Urinary bladder (tissue), 4 donors: Measurements from ENCODE around the gene PHACTR4. TPM values are rescaled to one million over a fixed set of nuclear protein-coding genes. Genes with fewer than 3 reads are reported as not detected.

Experiments
- DNase-seq: peaks from one replicate; pipeline ENCODE4 v3.0.0-alpha.2; 2015; ENCODE audit errors: extremely low spot score
- H3K27ac ChIP-seq: one replicate; pipeline ENCODE4 v1.5.1; 2013; ENCODE audit warnings: low read depth, mild to moderate bottlenecking, moderate library complexity
- H3K36me3 ChIP-seq: one replicate; pipeline ENCODE4 v1.6.1; 2013; ENCODE audit warnings: mild to moderate bottlenecking, moderate library complexity; ENCODE audit not compliant: insufficient read depth
- H3K4me1 ChIP-seq: one replicate; pipeline ENCODE4 v1.6.1; 2013; ENCODE audit warnings: mild to moderate bottlenecking, moderate library complexity; ENCODE audit not compliant: insufficient read depth
- H3K4me3 ChIP-seq: one replicate; pipeline ENCODE4 v1.5.1; 2013; ENCODE audit warnings: low read depth, low read length
- WGBS: extraction: QIAGEN DNeasy Blood & Tissue Kit; methylation state at CpG from one replicate; pipeline ENCODE4 v1.1.7; 2013; 5-methylcytosine and 5-hydroxymethylcytosine counted together
- polyA plus RNA-seq: library from polyadenylated mRNA; stranded (reverse); fragments of 200-250 nt; gene quantifications from one replicate; pipeline ENCODE4 v1.2.3, GENCODE V29; 2013
- small RNA-seq: library from RNA; depleted of rRNA; stranded (forward); fragments of <200 nt; gene quantifications from one replicate; pipeline ENCODE3, GENCODE V24; 2014
- total RNA-seq: library from RNA; depleted of rRNA; stranded (reverse); fragments of >200 nt; gene quantifications from one replicate; pipeline ENCODE4 v1.2.3, GENCODE V29; 2014
- donor health status: healthy with polysubstance abuse.
- donor health status: healthy.

PHACTR4 gene
- total and polyA plus RNA-seq, 2 donors = 20.2 TPM

DNA sequence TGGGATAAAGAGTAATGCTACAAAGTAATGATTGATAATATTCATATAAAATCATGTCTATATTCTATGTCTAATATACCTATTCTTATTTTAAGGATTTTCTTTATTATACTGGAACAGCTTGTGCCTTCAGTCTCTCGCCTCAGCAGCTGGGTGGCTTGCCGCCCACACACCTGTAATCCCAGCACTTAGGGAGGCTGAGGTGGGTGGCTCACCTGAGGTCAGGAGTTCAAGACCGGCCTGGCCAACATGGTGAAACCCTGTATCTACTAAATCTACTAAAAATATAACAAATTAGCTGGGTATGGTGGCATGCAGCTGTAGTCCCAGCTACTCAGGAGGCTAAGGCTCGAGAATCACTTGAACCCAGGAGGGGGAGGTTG lies 175.7 kb downstream of the PHACTR4 start:
- H3K36me3 ChIP-seq = no peaks in the 10 kb centered on the region
- 94% methylated on average over 4 of the region's 4 CpGs for WGBS
- no peak for DNase-seq
- no peak overlapping the region for H3K4me3 ChIP-seq
- H3K4me1 ChIP-seq = no peaks in the 10 kb centered on the region
- no peak overlapping the region for H3K27ac ChIP-seq

- Histone ChIP-seq H3K4me3 (no peak overlapping the region), H3K36me3 (no peaks in the 10 kb centered on the region), H3K27ac (no peak overlapping the region), H3K4me1 (no peaks in the 10 kb centered on the region)
- no peak for DNase-seq
- WGBS = 87% methylated on average over 3 of the region's 3 CpGs
These were observed 178.8 kb downstream of the PHACTR4 start for GRCh38 chr1:28548318-28548717.

Small RNA genes lying within 50 kb of the gene (small RNA-seq; reads per million reads assigned to genes)
- gene RF00019 (not detected), gene RNU6ATAC27P (not detected), gene SNORA73A (not detected), gene SNORA73B (23.8 reads per million, percentile 95 among the genes with 10 or more reads in this experiment)

Other genes starting within 250 kb of the PHACTR4 start
- gene PTAFR, start 193.1 kb upstream of the PHACTR4 start, total RNA-seq = 3.0 TPM
- 5.3 TPM for gene PTAFR, start 193.1 kb upstream of the PHACTR4 start, polyA plus RNA-seq
- 42.2 TPM for gene DNAJC8, start 136.7 kb upstream of the PHACTR4 start, total RNA-seq
- gene DNAJC8, start 136.7 kb upstream of the PHACTR4 start, polyA plus RNA-seq = 105 TPM
- gene ATP5IF1, start 133.6 kb upstream of the PHACTR4 start, total RNA-seq = 44.6 TPM
- gene ATP5IF1, start 133.6 kb upstream of the PHACTR4 start, polyA plus RNA-seq = 239 TPM
- 3.1 TPM for gene SESN2, start 110.2 kb upstream of the PHACTR4 start, total RNA-seq
- gene SESN2, start 110.2 kb upstream of the PHACTR4 start, polyA plus RNA-seq = 9.9 TPM
- 12.5 TPM for gene MED18, start 40.7 kb upstream of the PHACTR4 start, total RNA-seq
- 13.6 TPM for gene MED18, start 40.7 kb upstream of the PHACTR4 start, polyA plus RNA-seq
- gene RCC1, start 136.3 kb downstream of the PHACTR4 start, total RNA-seq = 17.2 TPM
- 20.4 TPM for gene RCC1, start 136.3 kb downstream of the PHACTR4 start, polyA plus RNA-seq
- gene TRNAU1AP, start 183.3 kb downstream of the PHACTR4 start, total RNA-seq = 35.7 TPM
- 21.8 TPM for gene TRNAU1AP, start 183.3 kb downstream of the PHACTR4 start, polyA plus RNA-seq
- gene RAB42, start 222.5 kb downstream of the PHACTR4 start, total RNA-seq = 6.1 TPM
- gene RAB42, start 222.5 kb downstream of the PHACTR4 start, polyA plus RNA-seq = 2.5 TPM